PFSK-1 (cell line): Measurements from ENCODE around the gene TNFSF4.

Experiments used
- POLR2AphosphoS5 ChIP-seq: IDR thresholded peaks from 2 replicates; pipeline ENCODE4 v1.6.1; 2012; ENCODE audit warnings: low read depth, mild to moderate bottlenecking, control low read depth, low read length, moderate library complexity
- REST ChIP-seq, 2 experiments: IDR thresholded peaks; 2 replicates each; pipeline versions ENCODE4 v1.6.1 to v1.8.0; 2011 to 2012; ENCODE audit warnings: low read depth in 2 of 2, low read length in 2 of 2, control low read depth in 1 of 2, inconsistent platforms in 1 of 2, mild to moderate bottlenecking in 1 of 2, moderate library complexity in 1 of 2; ENCODE audit not compliant: insufficient read depth in 1 of 2
- SIN3A ChIP-seq: IDR thresholded peaks from 2 replicates; pipeline ENCODE4 v1.6.1; 2012; ENCODE audit warnings: mild to moderate bottlenecking, low read length, moderate library complexity, borderline replicate concordance; ENCODE audit not compliant: insufficient read depth
- TAF1 ChIP-seq: IDR thresholded peaks from 2 replicates; pipeline ENCODE4 v1.6.1; 2012; ENCODE audit warnings: low read length, control low read depth, borderline replicate concordance; ENCODE audit not compliant: insufficient read depth

DNA sequence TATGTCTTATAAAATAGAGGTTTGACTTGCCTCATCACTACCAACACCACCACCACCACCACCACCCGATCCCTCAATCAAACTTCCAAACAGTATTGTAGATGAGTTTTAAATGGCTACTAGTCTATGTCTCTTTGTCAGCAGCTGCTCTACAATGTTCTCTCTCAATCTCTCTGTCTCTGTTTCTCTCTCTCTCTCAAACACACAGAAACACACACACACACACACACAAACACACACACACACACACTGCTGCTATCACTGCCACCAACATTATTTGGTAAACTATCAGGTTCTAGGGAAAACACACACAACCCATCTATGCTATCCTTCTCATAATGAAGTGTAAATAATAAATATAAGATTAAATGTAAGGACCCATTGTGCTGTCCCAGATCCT is 2.4 kb downstream of the TNFSF4 start:
- no peak for TF ChIP-seq REST (IDR thresholded peaks at IDR 0.05; ENCODE audit: insufficient read depth in 1 of 2, low read depth in 2 of 2, low read length in 2 of 2)
- no peak for TF ChIP-seq POLR2AphosphoS5
- TF ChIP-seq SIN3A, result no peak
- no peak for TF ChIP-seq TAF1
